ENCODE data around the gene EIF4G3.

EIF4G3 gene

GRCh38 chr1:20975668-20976067 is 201.0 kb downstream of the EIF4G3 start:
- Histone ChIP-seq H3K27ac (no peak overlapping the region), H3K4me3 (IDR thresholded peaks at IDR 0.05; ENCODE audit: insufficient read depth, low read depth, low read length) (no peak overlapping the region), H4K20me1 (ENCODE audit: insufficient read depth) (no peaks in the 10 kb centered on the region; the same call in 1 of the 2 replicates), H3K79me2 (ENCODE audit: insufficient read depth, low read depth) (no peaks in the 10 kb centered on the region), H3K4me1 (ENCODE audit: low read depth, poor library complexity, severe bottlenecking) (no peaks in the 10 kb centered on the region), H2AFZ (ENCODE audit: low read depth) (no peak overlapping the region), H3K36me3 (ENCODE audit: insufficient read depth) (no peaks in the 10 kb centered on the region), H3K4me2 (no peak overlapping the region), H3K9ac (no peak overlapping the region), H3K27me3 (ENCODE audit: insufficient read depth, low read depth) (no peaks in the 10 kb centered on the region)
- TF ChIP-seq, protein P1, sequence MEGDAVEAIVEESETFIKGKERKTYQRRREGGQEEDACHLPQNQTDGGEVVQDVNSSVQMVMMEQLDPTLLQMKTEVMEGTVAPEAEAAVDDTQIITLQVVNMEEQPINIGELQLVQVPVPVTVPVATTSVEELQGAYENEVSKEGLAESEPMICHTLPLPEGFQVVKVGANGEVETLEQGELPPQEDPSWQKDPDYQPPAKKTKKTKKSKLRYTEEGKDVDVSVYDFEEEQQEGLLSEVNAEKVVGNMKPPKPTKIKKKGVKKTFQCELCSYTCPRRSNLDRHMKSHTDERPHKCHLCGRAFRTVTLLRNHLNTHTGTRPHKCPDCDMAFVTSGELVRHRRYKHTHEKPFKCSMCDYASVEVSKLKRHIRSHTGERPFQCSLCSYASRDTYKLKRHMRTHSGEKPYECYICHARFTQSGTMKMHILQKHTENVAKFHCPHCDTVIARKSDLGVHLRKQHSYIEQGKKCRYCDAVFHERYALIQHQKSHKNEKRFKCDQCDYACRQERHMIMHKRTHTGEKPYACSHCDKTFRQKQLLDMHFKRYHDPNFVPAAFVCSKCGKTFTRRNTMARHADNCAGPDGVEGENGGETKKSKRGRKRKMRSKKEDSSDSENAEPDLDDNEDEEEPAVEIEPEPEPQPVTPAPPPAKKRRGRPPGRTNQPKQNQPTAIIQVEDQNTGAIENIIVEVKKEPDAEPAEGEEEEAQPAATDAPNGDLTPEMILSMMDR (conservative IDR thresholded peaks at IDR 0.05; ENCODE audit: low read depth, low read length) = no peak

DNA sequence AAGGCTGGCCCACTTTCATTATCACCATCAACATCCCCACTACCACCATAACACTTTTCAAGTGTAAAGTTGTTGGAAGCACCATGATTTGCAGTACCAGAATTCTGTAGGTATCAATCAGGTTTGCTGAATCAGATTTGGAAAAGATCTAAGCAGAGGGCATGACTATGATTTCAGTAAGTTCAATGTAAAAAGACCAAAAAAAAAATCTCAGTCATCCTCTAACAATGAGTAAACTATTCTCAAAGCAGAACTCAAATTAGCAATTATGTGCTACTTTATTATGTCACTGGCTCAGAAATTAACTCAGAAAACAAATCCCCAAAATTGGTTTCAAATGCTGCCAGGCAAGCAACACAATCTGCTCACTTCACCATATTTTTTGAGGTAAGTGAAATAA is 201.7 kb downstream of the EIF4G3 start:
- Histone ChIP-seq H3K4me2 (no peak overlapping the region), H3K27me3 (ENCODE audit: insufficient read depth, low read depth) (no peaks in the 10 kb centered on the region)
- TF ChIP-seq, protein P1 (conservative IDR thresholded peaks at IDR 0.05; ENCODE audit: low read depth, low read length) = no peak

GRCh38 chr1:20974069-20974468 is 202.6 kb downstream of the EIF4G3 start:
- Histone ChIP-seq H3K36me3 (ENCODE audit: insufficient read depth) (no peaks in the 10 kb centered on the region), H3K4me3 (IDR thresholded peaks at IDR 0.05; ENCODE audit: insufficient read depth, low read depth, low read length) (no peak overlapping the region), H3K4me2 (no peak overlapping the region), H3K27ac (no peak overlapping the region), H3K4me1 (ENCODE audit: low read depth, poor library complexity, severe bottlenecking) (no peaks in the 10 kb centered on the region), H3K27me3 (ENCODE audit: insufficient read depth, low read depth) (no peaks in the 10 kb centered on the region), H3K79me2 (ENCODE audit: insufficient read depth, low read depth) (no peaks in the 10 kb centered on the region), H3K9ac (no peak overlapping the region), H4K20me1 (ENCODE audit: insufficient read depth) (no peaks in the 10 kb centered on the region), H2AFZ (ENCODE audit: low read depth) (no peak overlapping the region)
- TF ChIP-seq, protein P1 (conservative IDR thresholded peaks at IDR 0.05; ENCODE audit: low read depth, low read length) = no peak

More for the DNA sequence above, 201.7 kb downstream of the EIF4G3 start:
- Histone ChIP-seq H3K4me1 (ENCODE audit: low read depth, poor library complexity, severe bottlenecking) (no peaks in the 10 kb centered on the region), H2AFZ (ENCODE audit: low read depth) (no peak overlapping the region), H3K4me3 (IDR thresholded peaks at IDR 0.05; ENCODE audit: insufficient read depth, low read depth, low read length) (no peak overlapping the region), H3K36me3 (ENCODE audit: insufficient read depth) (no peaks in the 10 kb centered on the region), H3K9ac (no peak overlapping the region), H4K20me1 (ENCODE audit: insufficient read depth) (no peaks in the 10 kb centered on the region), H3K79me2 (ENCODE audit: insufficient read depth, low read depth) (no peaks in the 10 kb centered on the region), H3K27ac (no peak overlapping the region)

DNA sequence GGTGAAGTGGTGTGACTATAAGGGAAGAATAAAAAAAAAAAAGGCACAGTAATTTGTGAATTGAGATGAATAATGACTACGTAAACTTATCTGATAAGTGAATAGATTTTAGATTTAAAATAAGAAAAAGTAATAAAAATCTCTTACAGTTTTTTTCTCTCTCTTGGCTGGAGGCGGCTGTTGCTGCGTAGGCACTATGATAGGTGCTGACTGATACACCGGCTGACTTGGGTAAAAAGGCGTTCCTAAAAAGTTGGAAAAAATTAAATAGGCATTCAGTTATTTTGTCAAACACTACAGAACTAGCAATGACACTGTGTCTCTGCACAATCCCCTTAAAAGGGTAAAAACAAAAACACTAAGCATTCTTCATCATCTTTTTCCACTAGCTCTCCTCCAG is 203.8 kb downstream of the EIF4G3 start:
- Histone ChIP-seq H3K27me3 (ENCODE audit: insufficient read depth, low read depth) (no peaks in the 10 kb centered on the region), H2AFZ (ENCODE audit: low read depth) (no peak overlapping the region), H3K4me1 (ENCODE audit: low read depth, poor library complexity, severe bottlenecking) (no peaks in the 10 kb centered on the region), H3K4me3 (IDR thresholded peaks at IDR 0.05; ENCODE audit: insufficient read depth, low read depth, low read length) (no peak overlapping the region), H3K36me3 (ENCODE audit: insufficient read depth) (no peaks in the 10 kb centered on the region), H3K4me2 (no peak overlapping the region), H4K20me1 (ENCODE audit: insufficient read depth) (no peaks in the 10 kb centered on the region), H3K79me2 (ENCODE audit: insufficient read depth, low read depth) (no peaks in the 10 kb centered on the region), H3K9ac (no peak overlapping the region), H3K27ac (no peak overlapping the region)
- TF ChIP-seq, protein P1 (conservative IDR thresholded peaks at IDR 0.05; ENCODE audit: low read depth, low read length) = no peak
